Ovary (tissue), 9 donors: ENCODE measurements around the gene MED7. TPM values are rescaled to one million over a fixed set of nuclear protein-coding genes. Genes with fewer than 3 reads are reported as not detected.

ENCODE experiments used
- DNase-seq, 5 donors: peaks; one replicate each; pipeline ENCODE4 v3.0.0-alpha.2; 2019 to 2020
- H3K27ac ChIP-seq, 2 donors: fragments of 200-600 bp; one replicate each; pipeline versions ENCODE4 v1.5.1 to v1.8.0; 2019 to 2022
- H3K27me3 ChIP-seq: fragments of 200-600 bp; one replicate; pipeline ENCODE4 v1.8.0; 2022
- H3K36me3 ChIP-seq: fragments of 200-600 bp; sonication (generic); one replicate; pipeline ENCODE4 v1.5.1; 2019
- H3K4me1 ChIP-seq: one replicate; pipeline ENCODE4 v1.8.1; 2013; ENCODE audit warnings: mild to moderate bottlenecking, moderate library complexity; ENCODE audit not compliant: insufficient read depth
- H3K4me3 ChIP-seq: fragments of 200-600 bp; sonication (generic); one replicate; pipeline ENCODE4 v1.5.1; 2017
- H3K9me3 ChIP-seq, 2 donors: fragments of 200-600 bp in 1 of 2; sonication (generic) in 1 of 2; one replicate each; pipeline versions ENCODE4 v1.5.1 to v1.8.1; 2013 to 2019; ENCODE audit warnings: mild to moderate bottlenecking in 1 of 2, moderate library complexity in 1 of 2
- CTCF ChIP-seq, 3 donors: fragments of 450-650 bp in 2 of 3; fragments of 200-600 bp in 1 of 3; IDR thresholded peaks; one replicate each; pipeline versions ENCODE4 v1.5.1 to v1.8.0; 2016 to 2022; ENCODE audit warnings: antibody characterized with exemption in 3 of 3, mild to moderate bottlenecking in 1 of 3
- EP300 ChIP-seq: sonication (generic); formaldehyde crosslinking; IDR thresholded peaks from one replicate; pipeline ENCODE4 v1.6.1; 2017; ENCODE audit warnings: antibody characterized with exemption
- POLR2A ChIP-seq: fragments of 450-650 bp; IDR thresholded peaks from one replicate; pipeline ENCODE4 v1.6.1; 2017; ENCODE audit warnings: antibody characterized with exemption, mild to moderate bottlenecking, moderate library complexity
- WGBS, 3 donors: extraction: QIAGEN DNeasy Blood & Tissue Kit in 1 of 3; methylation state at CpG; one replicate each; pipeline versions ENCODE4 v1.1.5 to v1.1.7; 2013 to 2017; 5-methylcytosine and 5-hydroxymethylcytosine counted together
- intact Hi-C, 4 donors: fragments of 100-400 bp; cut with DNase I; formaldehyde crosslinking; loops; one replicate each; pipeline versions ENCODE4 v1.11.0 to v1.15.1; 2022 to 2023
- polyA plus RNA-seq, 2 donors: library from polyadenylated mRNA; stranded (reverse); fragments of 200-250 nt in 1 of 2; fragments of 350-450 nt in 1 of 2; fragmentation: Illumina TruSeq in 1 of 2; extraction: RNeasy Lipid Tissue Mini Kit (QIAGEN cat#74804) in 1 of 2; gene quantifications; one replicate each; pipeline ENCODE4 v1.2.3, GENCODE V29; 2013 to 2014
- total RNA-seq, 7 donors: library from RNA; depleted of rRNA in 2 of 7; stranded (reverse); fragments of >200 nt in 2 of 7; fragmentation: NEBNext Ultra II Directional in 3 of 7; extraction: Animal tissue kit (Norgen Biotek cat#: 25700) in 3 of 7; gene quantifications; one replicate each; pipeline versions ENCODE4 v1.1.0 to v1.2.4, GENCODE V29; 2016 to 2023
- donor health status: DM: no; HTN: no; CAD: no; lungs with moderate emphysema.
- donor health status: DM: no; HTN: no; CAD: no.
- donor health status: Bipolar disorder and iron deficiency.
- donor health status: DM: yes; HTN: yes; CAD: no.
- donor health status: DM: no; HTN: no; CAD: no.
- donor health status: DM: yes; HTN: yes; CAD: no.

The MED7 gene
- total and polyA plus RNA-seq, 9 donors: 7.7 to 15.1 (median 11.5) TPM

- Histone ChIP-seq H3K4me3 (no peak overlapping the region), H3K36me3 (no peaks in the 10 kb centered on the region), H3K27ac (no peak overlapping the region), H3K4me1 (no peaks in the 10 kb centered on the region), H3K9me3 (no peaks in the 10 kb centered on the region), H3K27me3 (no peaks in the 10 kb centered on the region)
- WGBS, 3 donors: 73 to 77% (median 75%) methylated on average over 3 of the region's 3 CpGs
- TF ChIP-seq CTCF (IDR thresholded peaks at IDR 0.05): no peak
- TF ChIP-seq EP300: no peak
- TF ChIP-seq POLR2A: no peak
- intact Hi-C loops: no loop called here
- DNase-seq: no peak
Observed at GRCh38 chr5:157088342-157088990, 54.2 kb downstream of the MED7 start.

Other genes with a start within 250 kb of the MED7 start
- not detected for gene TIMD4, start 179.6 kb downstream of the MED7 start, total RNA-seq
- gene TIMD4, start 179.6 kb downstream of the MED7 start, polyA plus RNA-seq: under 1 TPM; 0.07 to 0.67 TPM
- under 1 TPM in 1 of 7 donors, not detected in 6; 0.23 TPM for gene HAVCR1, start 83.7 kb downstream of the MED7 start, total RNA-seq
- gene HAVCR1, start 83.7 kb downstream of the MED7 start, polyA plus RNA-seq: not detected
- gene HAVCR2, start 33.8 kb downstream of the MED7 start, total RNA-seq: 1 to 10 TPM; 1.3 to 8.8 (median 2.9) TPM
- 10 to 100 TPM in 1 of 2 donors, 1 to 10 TPM in 1; 1.6 to 12.0 TPM for gene HAVCR2, start 33.8 kb downstream of the MED7 start, polyA plus RNA-seq
- not detected for gene GARIN3, start 23.4 kb upstream of the MED7 start, total RNA-seq
- not detected for gene GARIN3, start 23.4 kb upstream of the MED7 start, polyA plus RNA-seq
- gene ITK, start 38.0 kb upstream of the MED7 start, total RNA-seq: 1 to 10 TPM in 4 of 7 donors, under 1 TPM in 3; 0.35 to 2.1 (median 1.5) TPM
- 1 to 10 TPM in 1 of 2 donors, under 1 TPM in 1; 0.36 to 1.9 TPM for gene ITK, start 38.0 kb upstream of the MED7 start, polyA plus RNA-seq
- gene CYFIP2, start 123.3 kb upstream of the MED7 start, total RNA-seq: 10 to 100 TPM in 6 of 7 donors, 1 to 10 TPM in 1; 5.6 to 22.2 (median 17.1) TPM
- 10 to 100 TPM in 1 of 2 donors, 1 to 10 TPM in 1; 4.9 to 39.8 TPM for gene CYFIP2, start 123.3 kb upstream of the MED7 start, polyA plus RNA-seq